NCI-H1417 (cell line): ENCODE results near the gene GNAL.

Experiments used
- DNase-seq, 3 experiments: peaks; one replicate each; lab custom pipeline; 2025; lab: John Stamatoyannopoulos, UW

GNAL gene

DNA sequence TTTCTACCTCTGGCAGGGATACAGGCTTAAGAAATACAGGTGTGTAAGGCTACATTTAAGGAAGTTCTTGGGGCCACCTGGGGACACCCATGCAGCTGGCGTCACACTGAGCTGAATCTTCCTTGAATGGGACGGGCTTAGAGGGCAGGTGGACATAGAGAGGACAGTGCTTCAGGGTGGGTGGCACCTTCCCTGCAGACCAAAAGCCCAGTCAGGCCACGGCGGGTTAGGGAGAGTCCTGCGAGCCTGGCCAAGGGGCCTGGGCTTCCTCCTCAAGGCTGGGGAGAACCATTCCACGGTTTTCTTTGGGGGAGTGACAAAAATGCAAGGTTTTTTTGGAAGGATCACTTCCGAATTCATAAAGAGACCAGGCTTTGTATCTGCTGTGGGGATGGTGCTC is 73.4 kb downstream of the GNAL start:
- DNase-seq = no peak

DNA sequence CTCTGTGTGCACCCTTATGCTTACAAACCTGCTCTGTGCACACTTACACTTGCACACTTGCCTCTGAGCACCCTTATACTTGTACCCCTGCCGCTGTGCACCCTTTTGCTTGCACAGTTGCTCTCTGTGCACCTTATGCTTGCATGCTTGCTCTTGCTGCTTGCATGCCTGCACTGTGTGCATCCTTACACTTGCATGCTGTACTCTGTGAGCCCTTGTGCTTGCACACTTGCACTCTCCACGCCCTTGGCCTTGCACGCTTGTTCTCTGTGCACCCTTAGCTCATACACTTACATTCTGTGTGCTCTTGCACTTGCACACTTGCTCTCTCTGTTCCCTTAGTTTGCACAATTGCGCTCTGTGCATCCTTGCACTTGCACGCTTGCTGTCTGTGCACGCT is 78.3 kb downstream of the GNAL start:
- no peak for DNase-seq

DNA sequence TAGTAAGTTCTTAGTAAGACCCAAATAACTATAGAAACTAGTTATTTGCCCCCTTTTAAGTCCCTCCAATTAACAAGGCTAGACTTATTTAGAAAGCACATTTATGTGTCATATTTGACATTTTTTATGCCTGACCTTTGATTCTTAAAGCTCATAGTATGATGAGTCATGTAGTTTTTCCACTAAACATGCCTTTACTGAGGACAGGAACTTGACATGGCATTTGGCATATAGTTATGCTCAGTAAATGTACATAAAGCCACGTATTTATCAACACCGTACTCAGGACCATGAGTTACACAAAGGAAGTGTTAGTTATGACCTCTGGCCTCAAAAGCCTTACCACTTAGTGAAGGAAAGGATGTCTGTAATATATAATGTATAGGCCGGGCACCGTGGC is 78.9 kb downstream of the GNAL start:
- DNase-seq = no peak

DNA sequence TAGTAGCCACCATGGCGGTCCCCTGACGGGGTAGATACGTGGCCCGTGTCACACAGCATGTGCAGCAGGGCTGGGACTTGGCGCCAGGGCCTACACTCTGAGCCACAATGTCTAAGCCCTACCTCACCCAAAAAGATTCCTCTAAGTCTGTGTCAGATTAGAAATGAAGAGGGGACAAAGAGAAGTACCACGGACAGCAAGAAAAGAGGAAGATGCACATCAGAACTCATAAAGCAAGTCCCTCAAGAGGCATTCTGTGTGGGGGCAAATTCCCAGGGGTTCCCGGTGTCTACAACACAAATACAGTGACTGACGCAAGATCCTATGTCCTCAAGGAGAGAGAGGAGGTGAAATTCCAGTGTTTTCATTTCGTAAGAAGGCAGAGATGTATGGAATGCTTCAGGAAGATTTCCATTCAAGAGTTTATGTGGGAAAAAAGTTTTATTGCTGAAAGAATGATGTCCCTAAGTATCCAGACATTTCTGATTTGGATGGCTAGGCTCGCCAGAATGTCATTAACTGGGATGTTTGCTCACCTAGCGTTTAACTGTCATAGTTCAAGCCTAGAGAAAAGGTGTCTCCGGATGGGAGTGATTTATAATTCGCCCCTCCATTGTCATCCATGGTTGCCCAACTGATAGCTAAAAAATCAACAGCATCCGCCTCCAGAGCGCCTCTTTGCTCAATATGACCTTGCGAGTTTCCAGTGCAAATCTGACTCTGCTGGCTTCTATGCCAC is 86.5 kb downstream of the GNAL start:
- no peak for DNase-seq

DNA sequence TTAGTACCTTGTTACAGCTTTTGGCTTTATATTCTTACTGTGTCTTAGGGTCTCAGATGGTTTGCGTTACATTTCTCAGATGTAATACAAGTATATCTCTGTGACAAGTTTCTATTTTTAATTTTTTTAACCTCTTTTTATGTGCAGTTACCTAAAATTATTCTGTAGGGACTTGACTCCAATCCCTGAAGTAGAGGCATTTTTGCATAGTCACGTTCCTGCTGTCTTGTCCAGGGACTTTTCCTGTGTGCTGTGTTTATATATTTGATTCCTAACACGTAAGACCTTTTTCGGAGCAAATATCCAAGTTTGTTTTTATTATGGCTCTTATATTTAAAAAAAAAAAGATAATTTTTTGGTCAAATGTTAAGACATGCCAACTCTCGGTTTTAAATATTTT is 91.0 kb downstream of the GNAL start:
- no peak for DNase-seq

DNA sequence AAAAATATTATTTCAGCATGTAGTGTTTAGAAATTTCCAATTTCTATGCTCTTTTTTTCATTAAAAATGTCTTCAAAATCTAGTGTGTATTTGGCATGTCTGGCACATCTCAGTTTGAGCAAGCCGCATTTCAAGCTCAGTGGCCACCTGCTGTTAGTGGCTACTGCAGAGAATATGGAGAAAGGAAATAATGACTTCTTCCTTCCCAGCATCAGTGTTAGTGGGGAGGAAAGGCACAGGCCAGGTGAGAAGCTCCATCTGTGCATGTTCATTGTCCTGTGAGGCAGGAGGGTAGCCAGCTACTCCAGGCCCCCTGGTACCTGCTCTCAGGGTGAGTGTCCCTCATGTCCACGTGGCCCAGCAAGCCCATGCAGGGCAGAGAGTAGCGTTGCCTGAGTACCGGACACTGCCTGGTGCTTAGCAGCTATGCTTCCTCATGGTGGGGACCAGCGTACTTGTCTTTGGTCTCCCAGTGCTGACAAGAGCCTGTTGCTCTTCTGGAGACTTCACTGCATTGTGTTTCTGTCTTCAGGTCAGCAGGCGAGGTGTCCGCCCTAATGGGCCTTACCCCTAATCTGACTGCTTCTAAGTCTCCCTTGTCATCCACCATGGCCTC is 94.8 kb downstream of the GNAL start:
- no peak for DNase-seq

DNA sequence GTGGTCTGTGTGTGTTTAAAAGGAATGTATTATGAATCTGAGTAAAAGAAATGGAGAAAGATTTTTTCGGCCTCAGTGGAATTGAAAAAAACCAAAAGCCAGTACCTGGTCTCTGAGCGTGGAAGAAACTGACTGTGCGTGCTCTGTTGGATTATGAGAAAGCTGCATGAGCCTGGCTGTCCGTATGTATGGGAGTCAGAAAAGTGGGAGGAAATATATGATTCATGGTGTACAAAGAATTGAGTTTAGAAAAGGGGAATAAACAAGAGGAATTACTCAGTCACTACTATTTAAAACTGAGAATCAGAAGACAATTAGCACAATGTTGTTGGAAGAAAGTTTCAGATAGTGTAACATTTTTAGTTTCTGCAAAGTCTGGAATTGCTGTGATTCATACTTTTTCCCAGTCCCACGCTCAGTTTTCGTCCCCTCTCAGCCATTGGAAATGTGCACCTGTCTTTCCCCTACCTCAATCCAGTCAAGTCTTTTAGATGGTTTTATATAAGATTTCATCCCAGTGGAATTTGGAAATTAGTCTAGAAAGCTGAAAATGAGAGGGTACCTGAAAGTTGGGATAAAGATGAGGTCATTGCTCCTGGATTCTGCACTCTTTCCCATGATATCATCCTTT is 95.7 kb downstream of the GNAL start:
- DNase-seq = no peak

DNA sequence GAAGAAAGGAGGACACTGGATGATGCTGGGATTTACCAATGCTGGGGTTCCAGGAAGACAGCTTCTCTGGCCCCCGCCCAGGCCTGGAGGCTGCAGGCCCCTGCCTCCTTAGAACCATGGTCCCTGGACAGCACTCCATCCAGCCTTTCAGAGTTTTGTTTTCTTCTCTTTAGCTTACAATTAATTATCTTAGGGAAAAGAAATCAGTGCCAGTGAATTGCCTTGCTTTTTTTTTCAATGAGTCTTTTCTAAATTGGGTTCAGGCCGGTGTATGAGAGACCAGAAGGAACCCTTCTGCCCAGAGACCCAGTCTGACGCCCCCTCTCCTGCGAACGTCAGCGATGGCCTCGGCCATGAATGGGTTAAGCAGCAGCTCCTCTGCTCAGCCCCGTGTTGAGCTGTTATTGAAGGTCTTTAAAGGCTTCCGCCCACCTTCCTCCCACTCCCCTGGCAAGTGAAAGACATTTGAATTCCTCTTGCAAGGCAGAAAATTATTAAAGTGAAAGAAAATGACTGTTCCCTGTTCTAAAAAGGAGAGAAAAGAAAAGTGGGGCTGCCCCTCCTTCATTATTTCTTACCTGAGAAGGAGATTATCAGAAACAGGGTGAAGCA is 96.5 kb downstream of the GNAL start:
- DNase-seq = no peak

DNA sequence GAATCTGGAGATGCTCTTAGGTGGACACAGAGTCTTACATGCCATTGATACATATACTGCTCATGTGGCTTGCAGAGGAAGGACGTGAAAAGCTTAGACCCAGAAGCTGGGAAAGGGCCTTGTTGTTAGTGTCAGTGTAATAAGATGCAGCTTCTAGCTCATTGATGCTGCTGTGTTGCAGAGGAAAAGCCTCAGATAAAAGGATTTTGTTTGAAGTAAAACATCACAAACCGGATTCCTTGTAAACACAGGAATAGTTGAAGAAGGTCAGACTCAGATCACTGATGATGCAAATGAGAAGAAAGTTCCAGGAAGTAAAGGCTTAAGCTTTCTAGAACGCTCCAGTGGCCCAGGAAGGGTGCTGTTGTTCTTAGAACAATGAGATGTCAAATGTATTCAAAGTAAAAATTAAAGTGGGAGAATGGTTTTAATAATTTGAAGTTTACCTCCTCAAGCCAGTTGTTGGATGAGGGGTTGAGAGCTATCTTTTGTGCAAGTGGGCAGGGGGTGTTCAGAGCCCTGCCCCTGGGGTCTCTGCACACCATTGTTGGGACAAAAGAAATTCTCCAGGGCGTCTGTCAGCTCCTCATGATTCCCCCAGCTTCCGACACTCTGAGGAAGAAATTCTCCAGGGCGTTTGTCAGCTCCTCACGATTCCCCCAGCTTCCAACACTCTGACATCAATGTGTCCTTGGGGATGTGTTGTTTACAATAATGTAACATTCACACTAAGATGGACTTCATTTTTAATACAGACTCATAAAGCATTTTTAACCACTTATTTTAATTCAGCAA is 100.8 kb downstream of the GNAL start:
- DNase-seq = no peak

DNA sequence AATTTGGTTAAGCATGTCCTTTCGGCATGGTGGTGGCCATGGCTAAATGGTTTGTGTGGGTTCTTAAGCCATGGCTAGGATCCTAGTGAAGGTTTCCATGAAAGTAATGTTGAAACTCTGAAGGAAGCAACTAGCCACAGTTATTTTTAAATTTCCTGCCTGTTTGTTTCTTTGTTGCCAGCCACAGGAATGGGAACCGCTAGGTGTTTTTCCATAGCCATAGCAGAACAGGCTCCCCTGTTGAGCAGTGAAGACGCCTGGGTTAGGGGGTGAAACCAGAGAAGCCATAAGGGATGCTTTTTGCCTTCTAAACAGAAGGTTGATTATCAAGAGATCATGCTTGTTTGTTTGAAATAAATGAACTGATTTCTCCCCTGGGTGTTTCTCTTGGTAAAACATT is 102.1 kb downstream of the GNAL start:
- no peak for DNase-seq

DNA sequence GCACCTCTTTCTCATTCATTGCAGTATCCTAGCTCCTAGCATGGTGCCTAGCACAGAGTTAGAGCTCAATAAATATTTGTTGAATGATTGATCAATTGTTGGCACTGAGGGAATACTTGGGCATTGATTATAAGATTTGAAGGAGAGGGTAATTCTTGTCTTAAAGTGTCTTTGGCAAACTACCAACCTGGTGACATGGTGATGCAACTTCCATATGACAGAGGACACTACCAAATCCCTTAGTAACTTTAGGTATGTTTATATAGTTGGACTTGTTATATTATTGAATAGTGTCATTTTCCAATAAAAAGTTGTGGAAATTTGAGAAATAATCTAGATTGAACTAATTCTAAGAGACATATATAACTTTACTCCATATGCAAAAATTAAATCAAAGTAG is 103.6 kb downstream of the GNAL start:
- no peak for DNase-seq

DNA sequence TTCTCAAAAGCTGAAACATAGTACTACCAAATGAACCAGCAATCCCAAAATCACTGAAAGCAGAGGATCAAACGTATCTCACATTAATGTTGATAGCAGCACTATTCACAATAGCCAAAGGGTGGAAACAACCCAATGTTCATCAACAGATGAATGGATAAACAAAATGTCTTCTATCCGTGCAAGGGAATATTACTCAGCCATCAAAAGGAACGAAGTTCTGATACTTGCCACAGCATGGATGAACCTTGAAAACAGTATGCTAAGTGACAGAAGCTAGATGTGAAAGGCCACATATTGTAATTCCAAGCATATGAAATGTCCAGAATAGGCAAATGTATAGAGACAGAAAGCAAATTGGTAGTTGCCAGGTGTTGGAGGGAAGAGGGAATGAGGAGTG is 105.1 kb downstream of the GNAL start:
- no peak for DNase-seq

DNA sequence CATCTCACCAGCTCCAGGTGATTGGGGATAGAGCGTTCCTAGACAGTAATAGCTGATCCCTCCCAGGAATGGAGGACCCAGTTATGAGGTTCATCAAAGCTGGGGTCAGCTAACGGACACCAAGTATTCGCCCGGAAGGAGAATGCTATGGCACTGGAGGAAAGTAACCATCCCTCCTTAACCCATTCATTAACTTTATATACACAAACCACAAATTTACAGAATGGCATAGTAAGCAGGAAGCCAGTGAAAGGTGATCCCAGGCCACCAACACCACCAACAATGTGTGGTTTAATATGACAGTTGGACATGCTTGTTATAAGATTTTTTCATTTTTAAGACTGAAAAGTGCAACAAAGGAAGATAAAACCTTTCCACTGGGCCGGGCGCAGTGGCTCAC is 106.9 kb downstream of the GNAL start:
- no peak for DNase-seq

DNA sequence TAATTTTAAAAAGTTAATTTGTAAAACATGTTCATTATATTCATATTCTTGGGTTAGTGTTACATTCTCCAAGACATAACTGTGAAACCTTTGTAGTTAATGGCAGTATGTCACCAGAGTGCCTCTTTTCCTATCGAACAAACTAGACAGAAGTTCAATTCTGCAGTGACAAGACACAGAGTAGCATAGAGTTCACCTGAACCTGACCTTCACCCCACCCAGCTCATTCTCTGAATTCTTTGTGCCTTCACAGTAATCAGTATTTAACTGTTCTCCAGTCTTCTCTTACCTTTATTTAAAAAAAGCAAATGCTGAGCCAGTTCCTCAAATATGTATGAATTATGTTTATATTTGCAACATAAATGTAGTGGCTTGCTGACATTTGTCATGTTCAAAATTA is 109.2 kb downstream of the GNAL start:
- DNase-seq = no peak

DNA sequence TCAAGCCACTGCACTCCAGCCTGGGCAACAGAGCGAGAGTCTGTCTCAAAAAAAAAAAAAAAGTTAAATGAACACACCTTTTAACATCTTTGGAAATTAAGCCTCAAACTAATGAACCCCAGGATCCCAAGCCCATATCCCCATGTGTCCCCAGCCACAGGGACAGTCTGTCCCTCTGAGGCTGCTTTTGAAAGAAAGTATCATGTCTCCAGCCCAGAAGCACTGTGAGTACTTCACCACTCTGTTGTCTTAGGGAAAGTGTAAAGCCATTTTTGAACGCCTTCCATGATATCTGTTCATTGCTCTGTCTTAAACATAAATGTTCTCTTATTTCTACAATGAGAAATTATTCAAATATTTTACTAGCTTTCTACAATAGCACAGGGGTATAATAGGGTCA is 110.0 kb downstream of the GNAL start:
- no peak for DNase-seq

DNA sequence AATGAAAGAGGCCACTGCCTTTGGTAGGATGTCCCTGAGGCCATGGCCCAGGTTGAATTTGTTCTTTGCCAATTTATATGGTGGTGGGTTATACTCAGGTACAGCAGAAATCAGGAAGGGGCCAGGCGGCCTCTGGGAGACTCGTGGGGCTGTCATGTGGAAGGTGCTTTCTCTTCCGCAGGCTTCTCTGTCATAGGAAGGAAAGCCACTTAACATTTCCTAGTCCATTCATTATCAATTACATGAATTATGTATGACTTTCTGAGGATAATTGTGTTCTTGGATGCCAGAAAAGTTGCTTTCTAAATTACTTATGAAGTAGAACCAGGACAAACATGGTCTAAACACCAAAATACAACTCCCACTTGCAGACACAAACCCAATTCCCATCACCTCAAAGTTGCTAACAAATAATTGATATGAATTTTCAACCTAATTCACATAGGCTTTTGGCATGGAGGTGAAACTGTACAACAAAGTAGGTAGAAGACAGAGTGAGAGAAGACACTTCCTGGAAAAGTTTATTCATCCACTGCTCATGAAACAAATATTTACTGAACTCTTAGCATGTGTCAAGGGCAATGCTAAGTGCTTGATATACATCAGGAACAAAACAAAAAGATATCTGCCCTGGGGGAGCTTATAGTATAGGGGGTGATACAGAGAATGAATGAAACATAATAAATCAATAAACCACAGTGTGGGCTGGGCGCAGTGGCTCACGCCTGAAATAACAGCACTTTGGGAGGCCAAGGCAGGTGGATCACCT is 111.7 kb downstream of the GNAL start:
- no peak for DNase-seq

DNA sequence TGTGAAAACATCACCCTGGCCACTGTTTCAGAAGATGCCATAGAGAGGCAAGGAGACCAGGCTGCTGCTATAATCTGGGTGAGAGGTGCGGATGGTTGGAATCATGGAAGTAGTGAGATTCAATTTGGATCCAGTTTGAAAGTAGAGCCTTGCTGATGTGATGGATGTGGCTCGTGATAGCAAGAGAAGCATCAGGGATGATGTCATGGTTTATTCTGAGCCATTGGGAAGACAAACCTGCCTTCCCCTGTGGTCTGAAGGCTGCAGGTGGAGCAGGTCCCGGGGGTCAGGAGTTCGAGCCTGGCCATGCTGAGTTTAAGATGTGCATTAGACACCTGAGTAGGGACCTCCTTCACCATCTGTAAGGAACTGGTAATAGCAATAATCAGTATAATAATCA is 112.5 kb downstream of the GNAL start:
- DNase-seq = no peak

DNA sequence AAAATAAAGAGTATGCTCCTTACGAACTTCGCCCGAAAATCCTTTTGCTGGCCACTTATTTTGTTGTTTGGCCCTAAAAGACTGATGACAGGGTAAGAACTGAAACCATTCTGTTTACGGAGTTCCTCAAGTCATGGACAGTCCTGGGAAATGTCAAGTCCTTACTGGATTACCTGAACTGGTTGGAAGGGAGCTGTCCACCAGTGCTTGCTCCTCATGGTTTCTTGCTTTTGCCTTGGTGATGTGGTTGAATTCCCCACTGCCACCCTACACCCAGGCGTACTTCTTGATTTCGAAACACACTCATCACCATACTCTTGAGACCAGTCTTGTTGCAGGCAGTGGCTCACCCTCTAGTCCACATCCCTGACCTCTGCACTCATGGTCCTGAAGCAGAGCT is 113.1 kb downstream of the GNAL start:
- DNase-seq = no peak

DNA sequence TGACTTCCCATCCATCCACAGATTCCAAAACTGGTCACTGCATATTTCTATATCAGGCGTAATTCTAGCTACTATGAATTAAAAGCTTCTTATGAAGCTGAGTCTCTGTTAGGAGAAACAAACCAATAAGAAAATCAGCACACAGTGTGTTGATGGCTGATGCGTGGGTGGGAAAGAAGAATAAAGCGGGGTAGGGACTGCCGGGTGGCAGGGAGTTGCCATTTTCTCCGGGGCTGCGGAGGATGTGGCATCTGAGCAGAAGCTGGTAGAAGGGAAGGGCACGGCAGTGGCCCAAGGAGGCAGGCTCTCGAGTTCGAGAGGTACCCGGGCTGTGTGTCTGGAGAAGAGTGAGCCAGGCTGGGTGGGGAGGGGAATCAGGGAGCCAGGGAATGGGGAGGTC is 113.5 kb downstream of the GNAL start:
- DNase-seq = no peak

DNA sequence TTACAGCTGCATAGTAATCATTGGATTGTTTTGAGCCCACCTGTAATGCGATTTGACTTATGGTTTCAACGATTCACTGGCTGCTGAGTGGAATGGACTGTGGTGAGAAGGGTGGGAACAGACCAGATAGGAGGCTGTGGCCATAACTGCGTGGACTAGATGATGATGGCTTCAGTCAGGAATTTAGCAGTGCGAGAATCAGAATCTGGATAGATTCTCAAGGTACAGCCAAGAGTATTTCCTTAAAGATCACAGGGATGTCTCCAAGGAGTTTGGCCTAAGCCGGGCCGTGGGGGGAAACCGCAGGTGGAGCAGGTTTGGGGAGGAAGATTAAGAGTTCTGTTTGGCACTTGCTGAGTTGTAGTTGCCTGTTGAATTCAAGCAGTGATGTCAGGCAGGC is 118.2 kb downstream of the GNAL start:
- no peak for DNase-seq

DNA sequence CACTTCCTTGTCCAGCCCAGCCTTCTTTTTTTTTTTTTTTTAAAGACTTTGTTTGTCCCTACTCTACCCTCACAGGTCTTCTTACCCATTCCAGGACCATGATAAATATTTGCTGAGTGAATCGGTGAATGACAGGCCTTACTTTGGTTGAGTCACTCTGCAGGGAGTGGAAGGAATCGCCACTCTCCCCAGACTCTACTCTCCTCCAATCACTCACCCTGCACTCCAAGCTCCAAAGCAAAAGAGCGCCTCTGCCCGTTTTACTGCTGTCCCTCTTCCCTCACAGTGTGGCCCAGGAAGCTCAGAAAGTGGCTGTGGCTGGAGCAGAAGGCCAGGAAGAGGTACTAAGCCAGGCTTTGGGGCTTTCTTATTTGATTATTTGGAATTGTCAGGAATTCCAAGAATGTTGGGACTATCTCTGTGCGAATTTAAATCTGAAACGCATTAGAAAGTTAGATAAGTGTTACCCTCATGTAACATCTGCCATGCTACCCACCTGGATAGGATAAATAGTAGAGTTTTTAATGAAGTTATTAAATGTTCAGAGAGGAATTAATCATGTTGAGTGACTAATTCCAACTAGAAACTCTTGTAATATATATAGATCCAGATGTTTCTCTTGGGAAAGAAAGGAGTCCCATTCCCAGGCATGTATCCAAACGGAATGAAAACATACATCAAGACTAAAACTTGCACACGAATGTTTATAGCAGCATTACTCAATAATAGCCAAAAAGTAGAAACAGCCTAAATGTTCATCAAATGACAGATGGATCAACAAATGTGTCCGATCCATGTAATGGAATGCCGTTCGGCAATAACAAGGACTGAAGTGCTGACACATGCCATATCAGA is 119.2 kb downstream of the GNAL start:
- no peak for DNase-seq
